HepG2 (cell line): ENCODE measurements around the gene UBE3B.

Source experiments
- AKAP8 ChIP-seq: sonication (generic); formaldehyde crosslinking; IDR thresholded peaks from 2 replicates; pipeline ENCODE4 v1.5.1; 2020; ENCODE audit warnings: mild to moderate bottlenecking, missing genetic modification reagents
- ATRX ChIP-seq: sonication (generic); formaldehyde crosslinking; IDR thresholded peaks from 2 replicates; pipeline ENCODE4 v1.4.0; 2020; ENCODE audit warnings: missing genetic modification reagents, borderline replicate concordance
- CBX2 ChIP-seq, 2 experiments: fragments of 200-600 bp in 1 of 2; sonication (generic); formaldehyde crosslinking in 1 of 2; IDR thresholded peaks; 2 replicates each; pipeline versions ENCODE4 v1.7.0 to v1.8.1; 2018 to 2022; ENCODE audit warnings: low read depth in 2 of 2, low read length in 1 of 2, mild to moderate bottlenecking in 1 of 2, missing genetic modification reagents in 1 of 2
- CREM ChIP-seq, 2 experiments: sonication (generic) in 1 of 2; formaldehyde crosslinking in 1 of 2; IDR thresholded peaks; 2 replicates each; pipeline versions ENCODE4 v1.4.0 to v1.6.1; 2016 to 2020; ENCODE audit warnings: antibody characterized with exemption in 1 of 2, mild to moderate bottlenecking in 1 of 2, missing genetic modification reagents in 1 of 2
- ETV6 ChIP-seq: sonication (generic); formaldehyde crosslinking; conservative IDR thresholded peaks from 2 replicates; pipeline ENCODE4 v1.4.0; 2020; ENCODE audit warnings: missing genetic modification reagents
- GABPA ChIP-seq, 2 experiments: IDR thresholded peaks; 2 replicates each; pipeline ENCODE4 v1.6.1; 2011 to 2016; ENCODE audit warnings: low read depth in 2 of 2, low read length in 1 of 2, missing biosample characterization in 1 of 2, missing genetic modification characterization in 1 of 2
- POLR2AphosphoS5 ChIP-seq: IDR thresholded peaks from 2 replicates; pipeline ENCODE4 v1.6.1; 2012; ENCODE audit warnings: low read depth, low read length
- SMC3 ChIP-seq: IDR thresholded peaks from 2 replicates; pipeline ENCODE4 v1.6.1; 2011; ENCODE audit warnings: low read length, improper control_type of control experiment
- ZBTB33 ChIP-seq: sonication (generic); formaldehyde crosslinking; IDR thresholded peaks from 2 replicates; pipeline ENCODE4 v1.4.0; 2020; ENCODE audit warnings: missing genetic modification reagents
- ZNF652 ChIP-seq: IDR thresholded peaks from 2 replicates; pipeline ENCODE4 v1.6.1; 2016; ENCODE audit warnings: low read depth, borderline replicate concordance
- ZNF850 ChIP-seq: sonication (generic); formaldehyde crosslinking; conservative IDR thresholded peaks from 2 replicates; pipeline ENCODE4 v1.9.0; 2021; ENCODE audit warnings: mild to moderate bottlenecking, missing genetic modification reagents

GRCh38 chr12:109447482-109447881 lies 30.0 kb upstream of the UBE3B start:
- no peak for TF ChIP-seq CBX2 (IDR thresholded peaks at IDR 0.05; ENCODE audit: low read depth, low read length)
- TF ChIP-seq CBX2 (CRISPR knock-in tag; IDR thresholded peaks at IDR 0.05; ENCODE audit: low read depth), result no peak
- no peak for TF ChIP-seq ETV6
- no peak for TF ChIP-seq ZBTB33
- TF ChIP-seq ZNF652 (CRISPR knock-in tag), result no peak
- TF ChIP-seq ZNF850 (CRISPR knock-in tag), result no peak
- TF ChIP-seq ATRX, result no peak
- TF ChIP-seq GABPA (IDR thresholded peaks at IDR 0.05; ENCODE audit: low read depth, low read length), result no peak
- TF ChIP-seq GABPA (CRISPR knock-in tag; IDR thresholded peaks at IDR 0.05; ENCODE audit: low read depth), result no peak
- TF ChIP-seq CREM (IDR thresholded peaks at IDR 0.05), result no peak
- no peak for TF ChIP-seq CREM (CRISPR knock-in tag; IDR thresholded peaks at IDR 0.05)
- TF ChIP-seq AKAP8, result no peak
- no peak for TF ChIP-seq SMC3
- TF ChIP-seq POLR2AphosphoS5, result no peak
